NCI-H1092 (cell line): ENCODE measurements around the gene EPS15.

ENCODE experiments used
- DNase-seq: peaks from one replicate; lab custom pipeline; 2025; lab: John Stamatoyannopoulos, UW

The EPS15 gene

DNA sequence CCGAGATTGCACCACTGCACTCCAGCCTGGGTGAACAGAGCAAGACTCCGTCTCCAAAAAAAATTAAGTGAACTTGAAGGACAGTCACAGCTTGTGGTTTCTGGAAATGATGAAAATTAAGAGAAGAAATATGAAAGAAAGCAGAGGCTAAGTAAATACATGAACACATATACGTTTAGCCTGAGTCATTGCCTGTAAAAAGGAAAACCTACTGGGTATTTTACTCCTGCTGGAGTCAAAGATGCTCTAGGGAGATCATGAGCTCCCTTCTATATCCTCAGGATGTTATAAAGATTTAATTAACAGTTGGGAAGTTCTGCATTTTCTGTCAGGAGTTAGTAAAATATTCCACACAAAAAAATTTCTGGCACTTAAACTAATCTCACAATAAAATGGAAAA lies 145.2 kb downstream of the EPS15 start:
- DNase-seq, result no peak

DNA sequence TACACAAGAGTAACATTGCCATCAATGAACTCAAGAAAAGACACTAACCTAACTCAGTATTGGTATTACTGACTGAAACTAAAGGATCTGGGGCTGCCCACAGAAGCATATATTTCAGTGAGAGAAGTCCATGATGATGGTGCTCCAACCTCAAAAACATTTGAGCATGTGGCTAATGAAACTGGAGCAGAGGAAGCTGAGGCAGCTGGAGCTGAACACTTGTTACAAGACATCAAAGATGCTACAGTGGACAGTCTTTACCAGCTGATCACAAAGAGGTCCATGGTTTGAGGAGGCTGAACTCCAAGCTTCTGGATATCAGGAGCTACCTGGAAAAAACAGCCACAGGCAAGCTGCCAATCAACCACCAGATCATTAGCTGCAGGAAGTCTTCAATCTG lies 146.5 kb downstream of the EPS15 start:
- DNase-seq, result no peak

DNA sequence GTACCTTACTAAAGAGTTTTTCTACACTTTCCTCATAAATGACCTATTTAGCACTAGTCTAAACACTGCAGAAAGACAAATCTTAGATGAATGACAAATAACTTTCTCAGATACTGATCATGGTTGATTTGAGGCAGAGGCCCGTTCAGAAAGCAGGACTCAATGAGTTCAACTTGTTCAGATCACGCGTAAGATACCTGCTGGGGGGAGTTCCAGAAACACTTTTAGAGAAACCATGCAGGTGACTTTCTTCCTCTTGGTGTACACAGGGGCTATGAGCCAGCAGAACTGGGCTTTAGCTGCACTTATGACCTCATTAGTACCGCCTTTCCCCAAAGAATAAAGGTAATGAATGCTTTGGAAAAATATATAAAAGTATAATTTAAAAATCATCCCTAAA lies 149.9 kb downstream of the EPS15 start:
- no peak for DNase-seq

DNA sequence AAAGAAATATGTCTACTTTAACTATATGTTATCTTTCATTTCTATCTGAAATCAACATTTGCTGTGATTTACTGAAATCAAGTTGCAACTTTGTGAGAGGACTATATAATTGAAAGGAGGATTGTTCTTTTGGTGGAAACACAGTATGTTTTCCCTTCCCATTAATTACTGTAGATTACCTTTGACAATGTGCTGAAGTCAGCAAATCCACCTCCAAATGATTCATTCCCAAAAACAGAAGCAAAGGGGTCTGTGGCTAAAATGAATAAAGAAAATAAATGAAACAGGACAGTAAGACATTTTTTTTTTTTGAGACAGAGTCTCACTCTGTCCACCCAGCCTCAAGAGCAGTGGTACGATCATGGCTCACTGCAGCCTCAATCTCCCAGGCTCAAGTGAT lies 153.3 kb downstream of the EPS15 start:
- DNase-seq, result no peak

DNA sequence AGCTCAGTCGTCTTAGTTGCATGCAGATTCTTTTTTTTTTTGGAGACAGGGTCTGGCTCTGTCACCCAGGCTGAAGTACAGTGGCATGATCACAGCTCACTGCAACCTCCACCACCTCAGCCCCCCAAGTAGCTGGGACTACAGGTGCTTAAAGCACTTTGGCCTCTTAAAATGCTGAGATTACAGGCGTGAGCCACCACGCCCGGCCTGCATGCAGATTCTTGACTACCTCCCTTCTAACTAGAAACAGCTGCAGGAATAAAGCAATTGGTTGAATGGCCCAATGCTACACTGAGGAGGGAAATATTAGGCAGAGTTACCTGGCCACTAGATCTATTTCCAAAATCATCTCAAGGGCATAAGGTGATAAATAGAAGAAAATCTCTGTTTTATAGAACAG lies 159.2 kb downstream of the EPS15 start:
- DNase-seq, result no peak

DNA sequence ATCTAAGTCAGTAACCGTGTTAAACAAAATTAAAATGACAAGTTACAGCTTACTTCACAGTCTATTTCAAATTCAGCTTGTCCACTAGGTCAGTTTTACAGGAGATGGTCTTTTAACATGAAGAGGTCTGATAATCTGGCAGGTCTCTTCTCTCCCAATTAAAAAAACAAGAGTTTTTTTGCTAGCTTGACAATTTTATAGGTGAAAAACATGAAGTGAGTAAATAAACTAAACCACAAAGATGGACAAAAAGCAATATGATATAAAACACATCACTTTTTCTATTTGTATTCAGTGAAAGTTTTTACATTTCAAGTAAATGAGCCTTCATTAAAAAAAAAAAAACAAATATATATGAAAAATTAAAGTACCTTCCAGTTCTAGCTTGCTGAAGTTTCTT lies 163.7 kb downstream of the EPS15 start:
- DNase-seq, result no peak

DNA sequence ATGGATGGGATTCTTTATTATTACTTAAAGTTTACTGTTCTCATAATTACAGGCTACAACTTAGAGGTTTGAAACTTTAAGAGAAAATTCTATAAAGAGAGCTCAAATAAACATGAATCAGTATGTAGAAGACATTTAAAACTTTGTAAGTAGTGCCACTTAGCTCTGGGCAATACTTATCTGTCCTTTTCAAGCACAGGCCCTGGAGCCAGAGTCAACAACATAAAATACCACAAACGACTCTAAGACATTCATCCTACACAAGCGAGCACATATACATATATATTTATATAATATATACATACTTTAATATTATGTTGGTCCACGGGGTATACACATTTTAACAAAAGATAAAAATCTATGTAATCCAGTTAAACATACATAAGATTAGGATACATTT lies 164.7 kb downstream of the EPS15 start:
- no peak for DNase-seq

DNA sequence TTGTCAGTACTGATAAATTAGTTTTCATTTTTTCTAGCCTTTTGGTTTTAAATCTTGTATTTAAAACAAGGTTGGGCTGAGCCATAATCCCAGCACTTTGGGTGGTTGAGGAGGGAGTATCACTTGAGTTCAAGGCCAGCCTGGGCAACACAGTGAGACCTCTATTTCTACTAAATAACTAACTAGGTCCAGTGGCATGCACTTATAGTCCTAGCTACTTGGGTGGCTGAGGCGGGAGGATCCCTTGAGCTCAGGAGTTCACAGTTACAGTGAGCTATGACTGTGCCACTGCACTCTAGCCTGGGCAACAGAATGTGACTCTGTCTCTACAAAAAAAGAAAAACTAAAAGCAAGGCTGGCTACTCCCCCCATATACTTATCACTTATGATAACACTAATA lies 167.2 kb downstream of the EPS15 start:
- DNase-seq, result no peak

DNA sequence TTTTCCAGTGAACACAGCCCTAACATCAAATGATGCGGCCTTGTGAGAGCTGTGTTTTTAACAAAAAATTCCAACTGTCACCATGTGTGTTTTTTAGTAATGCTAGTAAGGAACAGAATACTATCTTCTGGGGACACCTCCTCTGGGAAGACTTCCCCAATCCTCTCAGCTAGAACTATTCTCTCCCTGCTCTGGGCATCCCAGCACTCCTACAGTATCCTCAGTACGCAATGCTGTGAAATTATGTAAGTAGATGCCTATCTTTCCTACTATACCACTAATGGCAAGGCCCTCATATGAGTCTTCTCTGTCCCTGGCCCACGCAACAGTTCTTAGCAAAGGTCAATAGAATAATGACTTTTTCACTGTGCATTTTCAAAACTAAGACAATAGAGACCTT lies 169.2 kb downstream of the EPS15 start:
- DNase-seq, result no peak

DNA sequence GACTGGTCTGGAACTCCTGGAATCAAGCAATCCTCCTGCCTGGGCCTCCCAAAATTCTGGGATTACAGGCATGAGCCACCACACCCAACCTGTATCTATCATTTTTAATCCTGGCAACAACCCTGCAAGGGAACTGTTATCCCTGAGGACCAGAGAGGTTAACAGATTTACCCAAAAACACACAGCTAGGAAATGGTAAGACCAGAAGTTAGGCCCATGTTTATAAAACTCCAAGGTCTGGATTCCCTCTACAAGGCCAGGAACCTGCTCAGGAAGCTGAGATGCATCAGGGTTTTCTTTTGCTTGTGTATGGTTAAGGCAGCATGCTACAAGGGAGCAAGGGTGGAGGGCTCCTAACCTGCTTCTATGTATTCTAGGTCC lies 170.9 kb downstream of the EPS15 start:
- no peak for DNase-seq

DNA sequence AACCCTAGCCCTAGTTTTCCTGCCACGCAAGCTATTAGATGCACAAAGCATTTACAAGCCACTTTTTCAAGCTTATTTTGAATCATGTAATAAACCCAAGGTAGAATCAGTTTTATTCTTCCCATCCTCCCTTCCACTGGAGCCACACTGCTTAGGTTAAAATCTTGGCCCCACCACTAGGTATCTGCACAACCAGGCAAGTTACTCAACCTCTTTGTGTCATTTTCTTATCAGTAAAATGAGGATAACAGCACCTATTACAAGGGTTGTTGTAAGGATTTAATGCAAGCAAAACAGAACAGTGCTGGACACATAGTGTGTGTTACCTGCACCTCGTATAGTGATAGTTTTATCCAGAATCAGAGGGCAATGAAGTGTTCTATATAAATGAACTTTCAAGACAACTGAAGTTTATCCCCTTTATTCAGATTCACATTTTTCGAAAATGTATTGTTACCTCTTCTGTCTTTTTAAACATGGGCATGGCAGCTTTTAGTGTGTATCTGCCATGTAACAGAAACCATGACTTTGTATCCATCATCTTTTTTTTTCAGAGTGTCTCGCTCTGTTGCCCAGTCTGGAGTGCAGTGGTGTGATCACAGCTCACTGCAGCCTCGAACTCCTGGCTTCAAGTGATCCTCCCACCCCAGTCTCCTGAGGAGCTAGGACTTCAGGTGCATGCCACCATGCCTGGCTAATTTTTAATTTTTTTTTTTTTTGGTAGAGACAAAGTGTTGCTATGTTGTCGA lies 171.5 kb downstream of the EPS15 start:
- DNase-seq, result no peak

DNA sequence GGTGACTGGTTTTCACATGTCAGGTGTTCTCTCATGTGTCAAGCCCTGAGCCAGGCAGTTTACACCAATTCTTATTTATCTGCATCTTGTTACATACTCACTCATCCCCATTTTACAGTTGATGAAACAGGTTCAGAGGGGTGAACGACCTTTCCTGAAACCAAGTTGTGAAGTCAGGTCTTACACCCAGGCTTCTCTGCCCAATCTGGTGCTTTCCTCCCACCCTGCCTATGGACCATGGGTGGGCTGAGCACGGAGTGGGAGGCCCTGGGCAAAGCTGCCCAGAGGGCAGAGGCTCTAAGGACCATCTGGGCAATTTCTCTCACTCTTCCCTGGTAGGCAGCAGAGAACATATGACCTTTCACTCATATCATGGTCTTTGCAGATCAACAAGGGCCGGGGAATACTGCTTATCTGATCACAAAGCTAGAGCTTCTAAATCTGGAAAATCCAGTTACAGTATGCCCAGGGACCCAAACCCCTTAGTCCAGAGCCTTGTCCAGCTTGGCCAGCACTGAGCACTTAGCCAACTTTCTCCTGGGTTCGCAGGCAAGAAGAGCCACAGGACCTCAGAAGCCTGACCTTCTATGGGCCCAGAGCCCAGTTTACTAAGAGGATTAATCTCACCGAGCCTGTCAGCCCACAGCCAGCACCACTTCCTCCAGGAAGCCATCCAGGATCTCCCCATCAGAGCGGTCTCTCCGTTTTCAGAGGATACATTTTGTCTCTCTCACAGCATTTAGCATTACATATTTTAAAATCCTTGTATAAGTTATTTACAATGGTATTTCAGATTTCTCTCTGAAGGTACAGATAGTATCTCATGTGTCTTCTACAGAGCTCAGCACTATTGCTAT lies 172.8 kb downstream of the EPS15 start:
- no peak for DNase-seq

DNA sequence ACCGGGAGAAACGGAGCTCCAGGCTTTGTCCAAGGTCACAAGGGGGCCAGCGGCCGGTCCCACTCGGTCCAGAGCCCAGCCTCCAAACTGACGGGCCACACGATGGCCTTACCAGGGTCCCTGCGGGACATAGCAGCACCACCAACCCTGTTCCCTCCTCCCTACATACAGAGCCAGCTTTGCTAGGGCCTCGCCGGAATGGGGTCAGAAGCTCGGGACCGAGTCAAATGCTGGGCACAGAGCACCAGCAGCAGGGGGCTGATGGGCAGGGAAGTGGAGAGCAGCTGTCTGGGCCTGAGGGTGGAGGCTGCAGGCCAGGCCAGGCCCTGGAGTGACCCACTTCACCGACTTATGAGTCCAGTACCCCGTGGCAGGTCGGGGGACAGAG lies 173.8 kb downstream of the EPS15 start:
- DNase-seq, result no peak

DNA sequence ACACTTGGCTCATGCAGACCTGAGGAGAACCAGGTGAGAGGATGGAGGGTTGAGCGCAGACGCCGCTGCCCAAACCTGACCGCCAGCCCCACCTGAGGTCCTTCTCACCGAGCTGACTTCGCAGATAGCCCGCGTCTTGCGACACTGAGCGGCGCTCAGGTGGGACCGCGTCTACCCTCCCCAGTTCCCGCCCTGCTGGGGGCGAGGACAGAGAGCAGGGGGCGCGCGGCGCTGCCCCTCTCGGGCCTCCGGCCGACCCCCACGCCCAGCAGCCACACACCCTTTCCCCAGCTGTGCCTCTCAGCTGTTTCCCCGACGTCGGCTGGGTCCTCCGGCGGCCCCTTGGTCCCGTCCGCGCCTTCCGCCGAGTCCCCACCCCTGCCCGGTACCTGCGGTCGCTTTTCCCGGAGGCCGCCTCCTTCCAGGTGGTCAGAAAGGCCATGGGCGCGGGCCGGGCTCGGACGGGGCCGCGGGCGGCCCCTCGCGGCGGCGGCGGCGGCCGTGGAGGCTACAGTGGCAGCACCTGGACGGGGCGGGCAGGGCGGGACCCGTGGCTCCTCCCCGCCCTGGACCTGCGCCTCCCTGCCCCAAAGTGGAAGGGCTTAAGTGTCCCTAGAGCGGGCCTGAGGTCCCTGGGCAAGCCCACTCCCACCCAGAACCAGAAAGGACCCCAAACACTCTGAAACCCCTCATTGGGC lies 174.3 kb downstream of the EPS15 start:
- no peak for DNase-seq

DNA sequence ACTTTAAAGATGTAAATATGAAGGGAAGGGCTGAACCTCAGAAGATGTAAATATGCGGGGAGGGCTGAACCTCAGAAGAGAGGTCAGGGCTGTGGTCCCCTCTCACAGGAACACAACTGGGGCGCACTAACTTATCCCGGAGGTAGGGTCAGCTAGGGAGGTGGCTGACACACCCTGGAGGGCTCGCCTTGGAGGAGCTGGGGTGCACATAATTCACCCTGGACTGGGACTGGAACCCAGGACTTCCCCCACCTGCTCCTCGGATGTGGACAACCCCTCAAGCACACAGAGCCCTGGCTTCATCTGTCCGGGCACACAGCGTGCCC lies 174.8 kb downstream of the EPS15 start:
- no peak for DNase-seq

DNA sequence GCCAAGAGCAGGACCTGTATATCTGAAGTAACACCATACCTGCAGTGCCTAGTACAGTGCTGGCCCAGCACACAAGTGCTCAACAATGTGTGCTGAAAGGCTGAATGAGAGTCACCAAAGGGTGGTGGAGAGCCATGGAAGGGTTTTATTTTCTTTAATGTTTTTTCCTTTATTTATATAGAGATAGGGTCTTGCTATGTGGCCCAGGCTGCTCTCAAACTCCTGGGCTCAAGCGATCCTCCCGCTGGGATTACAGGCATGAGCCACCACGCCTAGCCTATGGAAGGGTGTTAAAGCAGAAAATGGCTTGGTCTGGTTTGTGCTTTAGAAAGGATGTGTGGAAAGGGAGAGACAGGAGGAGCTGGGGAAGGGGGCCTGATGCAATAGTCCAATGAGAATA lies 175.4 kb downstream of the EPS15 start:
- DNase-seq, result no peak

DNA sequence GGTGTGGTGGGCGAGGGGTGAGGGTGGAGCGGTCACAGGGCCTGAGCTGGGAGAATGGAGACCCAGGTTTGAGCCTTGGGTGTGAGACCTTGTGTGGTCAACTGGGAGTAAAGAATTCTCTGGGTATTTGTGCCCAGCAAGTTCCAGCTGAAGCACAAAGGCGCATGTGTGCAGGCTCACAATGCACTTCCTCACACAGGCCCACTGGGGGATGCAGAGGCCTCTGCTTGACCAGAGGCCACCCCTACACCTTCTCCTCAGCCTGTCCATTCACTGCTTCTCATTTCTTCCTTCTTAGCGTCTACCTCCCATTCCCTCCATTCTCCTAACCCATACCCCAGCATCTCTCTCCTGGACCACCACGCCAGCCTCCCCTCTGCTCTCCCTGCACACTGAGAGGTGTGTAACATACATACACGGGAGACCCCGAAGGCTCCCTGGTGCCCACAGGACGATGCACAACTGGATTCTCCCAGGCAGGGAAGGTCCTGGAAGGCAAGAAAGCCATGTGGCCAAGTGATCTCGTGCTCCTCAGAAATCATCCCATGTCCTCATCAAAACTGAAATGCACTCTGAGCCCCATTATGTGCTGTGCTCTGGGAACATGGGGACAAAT lies 176.4 kb downstream of the EPS15 start:
- no peak for DNase-seq

DNA sequence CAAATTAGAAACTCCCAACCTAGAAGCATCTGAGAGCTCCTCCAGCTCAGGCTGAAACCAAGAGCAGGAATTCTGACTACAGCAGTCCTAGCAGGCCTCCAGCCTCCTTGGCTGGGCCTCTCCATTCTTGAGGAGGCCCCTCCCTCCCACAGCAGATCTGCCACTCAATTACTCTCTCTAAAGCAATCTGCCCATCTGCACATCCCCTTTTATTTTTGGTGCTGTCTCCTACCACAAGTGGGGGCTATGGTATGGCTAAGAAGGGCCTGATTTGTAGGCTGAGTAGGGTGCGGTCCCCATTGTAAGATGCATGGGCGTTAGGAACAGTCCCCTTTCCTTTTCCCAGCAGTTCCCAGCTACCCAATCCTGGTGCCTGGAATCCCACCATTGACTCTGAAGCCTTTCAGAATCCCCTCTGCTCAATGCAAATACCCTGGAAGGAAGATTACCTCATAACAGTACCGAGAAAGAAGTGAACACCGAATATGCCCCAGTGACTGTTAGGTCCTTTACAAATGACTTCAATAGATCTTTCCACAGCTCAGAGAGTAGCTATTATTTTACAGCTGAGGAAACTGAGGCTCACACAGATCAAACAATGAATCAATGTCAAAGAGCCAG lies 177.1 kb downstream of the EPS15 start:
- no peak for DNase-seq

DNA sequence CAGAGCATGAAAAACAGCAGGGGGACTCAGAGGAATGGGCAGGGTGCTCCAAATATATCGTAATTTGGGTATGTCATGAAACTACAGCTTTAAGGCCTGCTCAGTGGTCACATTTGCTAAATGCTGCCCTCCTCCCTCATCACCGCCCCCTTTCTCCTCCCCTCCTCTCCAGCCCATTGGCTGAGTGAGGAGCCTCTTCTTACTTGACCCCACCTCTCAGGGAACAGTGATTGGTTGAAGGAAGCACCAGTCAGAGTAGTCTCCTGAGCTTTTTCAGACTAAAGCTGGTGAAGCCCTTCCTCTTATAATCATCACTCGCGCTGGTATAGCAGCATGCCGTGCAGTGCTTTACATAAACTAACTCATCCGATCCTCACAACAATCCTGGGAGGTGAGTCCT lies 178.7 kb downstream of the EPS15 start:
- no peak for DNase-seq

DNA sequence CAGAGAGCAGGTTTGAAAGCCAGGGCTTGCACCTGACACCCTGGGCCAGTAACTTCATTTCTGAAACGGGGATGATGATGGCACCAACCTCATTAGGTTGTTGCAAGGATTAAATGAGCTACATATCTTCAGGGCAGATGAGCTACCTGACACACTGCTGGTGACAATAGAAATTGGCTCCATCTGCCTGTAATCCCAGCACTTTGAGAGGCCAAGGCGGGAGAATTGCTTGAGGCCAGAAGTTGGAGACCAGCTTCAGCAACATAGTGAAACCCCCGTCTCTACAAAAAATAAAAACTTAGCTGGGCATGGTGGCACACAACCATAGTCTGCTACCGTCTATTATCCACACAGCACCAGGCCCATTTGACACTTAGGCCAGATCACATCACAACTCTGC lies 182.4 kb downstream of the EPS15 start:
- DNase-seq, result no peak

DNA sequence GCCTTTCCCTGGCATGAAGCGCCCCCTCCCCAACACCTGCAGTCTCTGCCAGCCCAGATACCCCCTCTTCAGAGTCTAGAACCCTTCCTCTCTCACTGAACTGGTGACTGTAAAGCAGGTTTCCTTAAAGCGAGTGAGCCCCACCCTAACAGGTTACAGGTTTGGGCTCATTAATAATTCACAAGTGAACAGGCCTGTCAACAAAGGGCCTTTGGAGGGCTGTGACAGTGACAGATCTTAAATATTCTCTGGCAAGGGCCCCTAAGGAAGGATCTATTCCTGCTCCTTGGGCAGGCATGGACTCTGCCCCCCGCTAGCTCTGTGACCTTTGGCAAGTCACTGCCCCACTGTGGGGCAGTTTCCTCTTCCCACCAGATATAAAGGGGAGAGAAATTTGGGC lies 183.1 kb downstream of the EPS15 start:
- no peak for DNase-seq
